Kidney epithelial cell (primary cell): ENCODE results near the gene CLDN14. TPM values are rescaled to one million over a fixed set of nuclear protein-coding genes. Genes with fewer than 3 reads are reported as not detected.

Experiments used
- DNase-seq: peaks from one replicate; pipeline ENCODE4 v3.0.0-alpha.2; 2010; ENCODE audit warnings: low read depth
- H3K27me3 ChIP-seq: 2 replicates; pipeline ENCODE4 v1.6.0; 2011; ENCODE audit warnings: low read length; ENCODE audit not compliant: control insufficient read depth, insufficient read depth
- H3K36me3 ChIP-seq: 2 replicates; pipeline ENCODE4 v1.5.1; 2011; ENCODE audit warnings: low read length; ENCODE audit not compliant: control insufficient read depth, insufficient read depth
- H3K4me3 ChIP-seq: 2 replicates; pipeline ENCODE4 v1.5.1; 2011; ENCODE audit warnings: low read depth, mild to moderate bottlenecking, control low read depth, low read length
- total RNA-seq: library from RNA; depleted of rRNA; stranded (reverse); fragments of >200 nt; gene quantifications from 2 replicates; pipeline ENCODE4 v1.2.3, GENCODE V29; 2015
- TF ChIP-seq, protein P1 (sequence below): IDR thresholded peaks from 2 replicates; pipeline ENCODE4 v1.5.1; 2011; ENCODE audit warnings: mild to moderate bottlenecking, moderate library complexity, low read length, control low read depth, inconsistent platforms; ENCODE audit not compliant: insufficient read depth, poor library complexity, severe bottlenecking

CLDN14 gene
- total RNA-seq, 1 donor from 2014 or later: 2.1 TPM

DNA sequence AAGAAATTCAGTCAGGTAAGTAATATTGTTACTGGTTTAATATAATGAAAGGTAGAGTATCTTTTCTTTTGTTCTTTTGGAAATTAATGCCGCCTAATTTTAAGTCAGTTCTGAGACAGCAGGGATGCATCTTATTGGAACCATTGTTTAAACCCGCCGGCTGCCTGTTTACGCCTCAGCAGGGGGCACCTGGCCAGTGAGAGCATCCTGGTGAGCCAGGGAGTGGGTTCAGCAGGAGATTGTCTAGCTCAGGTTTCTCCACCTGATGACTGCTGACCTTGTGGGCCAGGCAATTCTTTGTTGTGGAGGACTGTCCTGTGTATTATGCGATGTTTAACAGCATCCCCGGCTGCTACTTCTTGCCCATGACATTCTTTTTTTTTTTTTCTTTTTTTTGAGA, 64.5 kb downstream of the CLDN14 start:
- Histone ChIP-seq H3K36me3 (peaks cover 2% of the 10 kb centered on the region), H3K4me3 (no peak overlapping the region), H3K27me3 (no peaks in the 10 kb centered on the region)
- DNase-seq: no peak
- TF ChIP-seq, protein P1, sequence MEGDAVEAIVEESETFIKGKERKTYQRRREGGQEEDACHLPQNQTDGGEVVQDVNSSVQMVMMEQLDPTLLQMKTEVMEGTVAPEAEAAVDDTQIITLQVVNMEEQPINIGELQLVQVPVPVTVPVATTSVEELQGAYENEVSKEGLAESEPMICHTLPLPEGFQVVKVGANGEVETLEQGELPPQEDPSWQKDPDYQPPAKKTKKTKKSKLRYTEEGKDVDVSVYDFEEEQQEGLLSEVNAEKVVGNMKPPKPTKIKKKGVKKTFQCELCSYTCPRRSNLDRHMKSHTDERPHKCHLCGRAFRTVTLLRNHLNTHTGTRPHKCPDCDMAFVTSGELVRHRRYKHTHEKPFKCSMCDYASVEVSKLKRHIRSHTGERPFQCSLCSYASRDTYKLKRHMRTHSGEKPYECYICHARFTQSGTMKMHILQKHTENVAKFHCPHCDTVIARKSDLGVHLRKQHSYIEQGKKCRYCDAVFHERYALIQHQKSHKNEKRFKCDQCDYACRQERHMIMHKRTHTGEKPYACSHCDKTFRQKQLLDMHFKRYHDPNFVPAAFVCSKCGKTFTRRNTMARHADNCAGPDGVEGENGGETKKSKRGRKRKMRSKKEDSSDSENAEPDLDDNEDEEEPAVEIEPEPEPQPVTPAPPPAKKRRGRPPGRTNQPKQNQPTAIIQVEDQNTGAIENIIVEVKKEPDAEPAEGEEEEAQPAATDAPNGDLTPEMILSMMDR: no peak

DNA sequence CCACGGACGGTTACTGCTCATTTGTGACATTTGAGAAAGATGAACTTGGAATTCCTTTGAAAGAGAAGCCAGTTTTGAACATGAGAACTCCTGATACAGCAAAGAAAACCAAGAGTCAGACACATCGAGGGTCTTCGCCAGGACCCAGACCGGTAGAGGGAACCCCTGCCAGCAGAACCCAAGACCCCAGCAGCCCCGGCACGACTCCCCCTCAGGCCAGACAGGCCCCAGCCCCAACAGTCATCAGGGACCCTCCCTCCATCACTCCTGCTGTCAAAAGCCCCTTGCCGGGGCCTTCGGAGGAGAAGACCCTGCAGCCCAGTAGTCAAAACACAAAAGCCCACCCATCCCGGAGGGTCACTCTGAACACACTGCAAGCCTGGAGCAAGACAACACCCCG, 67.0 kb downstream of the CLDN14 start:
- TF ChIP-seq, protein P1: no peak
- peaks cover 2% of the 10 kb centered on the region for H3K36me3 ChIP-seq
- H3K4me3 ChIP-seq: no peak overlapping the region
- no peaks in the 10 kb centered on the region for H3K27me3 ChIP-seq
- DNase-seq: no peak

GRCh38 chr21:36411301-36411700, 68.6 kb downstream of the CLDN14 start:
- no peak for DNase-seq
- Histone ChIP-seq H3K27me3 (no peaks in the 10 kb centered on the region), H3K4me3 (no peak overlapping the region), H3K36me3 (peaks cover 2% of the 10 kb centered on the region)
- TF ChIP-seq, protein P1: no peak

Other genes with a start within 250 kb of the CLDN14 start
- 21.2 and 25.9 TPM in 2 replicates for gene MORC3, start 159.9 kb downstream of the CLDN14 start, total RNA-seq
- 3.3 and 3.6 TPM in 2 replicates for gene CHAF1B, start 94.7 kb downstream of the CLDN14 start, total RNA-seq
- 9.5 and 16.3 TPM in 2 replicates for gene SIM2, start 219.0 kb upstream of the CLDN14 start, total RNA-seq